ENCODE data around the gene PRKCA.

The PRKCA gene

GRCh38 chr17:66795486-66795885 lies 493.1 kb downstream of the PRKCA start:
- TF ChIP-seq FOXP2 (optimal IDR thresholded peaks at IDR 0.05; ENCODE audit: borderline replicate concordance, extremely low read depth, extremely low read length, insufficient read depth) = no peak
- TF ChIP-seq POLR2AphosphoS5 (IDR thresholded peaks at IDR 0.05; ENCODE audit: low read depth, low read length) = no peak
- no peak for TF ChIP-seq REST (IDR thresholded peaks at IDR 0.05; ENCODE audit: insufficient read depth in 1 of 2, low read depth in 2 of 2, low read length in 2 of 2)
- no peak for TF ChIP-seq SIN3A (IDR thresholded peaks at IDR 0.05; ENCODE audit: borderline replicate concordance, insufficient read depth, low read length)

- TF ChIP-seq SIN3A (IDR thresholded peaks at IDR 0.05; ENCODE audit: borderline replicate concordance, insufficient read depth, low read length) = no peak
- no peak for TF ChIP-seq POLR2AphosphoS5 (IDR thresholded peaks at IDR 0.05; ENCODE audit: low read depth, low read length)
- TF ChIP-seq TAF1 (IDR thresholded peaks at IDR 0.05; ENCODE audit: borderline replicate concordance, insufficient read depth, low read length) = no peak
- no peak for TF ChIP-seq FOXP2 (optimal IDR thresholded peaks at IDR 0.05; ENCODE audit: borderline replicate concordance, extremely low read depth, extremely low read length, insufficient read depth)
- TF ChIP-seq REST (IDR thresholded peaks at IDR 0.05; ENCODE audit: insufficient read depth in 1 of 2, low read depth in 2 of 2, low read length in 2 of 2) = no peak
Observed at GRCh38 chr17:66799849-66800537, 497.6 kb downstream of the PRKCA start.

GRCh38 chr17:66803474-66803951 lies 501.1 kb downstream of the PRKCA start:
- TF ChIP-seq FOXP2 (optimal IDR thresholded peaks at IDR 0.05; ENCODE audit: borderline replicate concordance, extremely low read depth, extremely low read length, insufficient read depth) (no peak), REST (IDR thresholded peaks at IDR 0.05; ENCODE audit: insufficient read depth in 1 of 2, low read depth in 2 of 2, low read length in 2 of 2) (no peak), POLR2AphosphoS5 (IDR thresholded peaks at IDR 0.05; ENCODE audit: low read depth, low read length) (no peak), SIN3A (IDR thresholded peaks at IDR 0.05; ENCODE audit: borderline replicate concordance, insufficient read depth, low read length) (no peak), TAF1 (IDR thresholded peaks at IDR 0.05; ENCODE audit: borderline replicate concordance, insufficient read depth, low read length) (no peak)

GRCh38 chr17:66805567-66805966 lies 503.2 kb downstream of the PRKCA start:
- TF ChIP-seq SIN3A (IDR thresholded peaks at IDR 0.05; ENCODE audit: borderline replicate concordance, insufficient read depth, low read length) (no peak), TAF1 (IDR thresholded peaks at IDR 0.05; ENCODE audit: borderline replicate concordance, insufficient read depth, low read length) (no peak), FOXP2 (optimal IDR thresholded peaks at IDR 0.05; ENCODE audit: borderline replicate concordance, extremely low read depth, extremely low read length, insufficient read depth) (no peak), REST (IDR thresholded peaks at IDR 0.05; ENCODE audit: insufficient read depth in 1 of 2, low read depth in 2 of 2, low read length in 2 of 2) (no peak), POLR2AphosphoS5 (IDR thresholded peaks at IDR 0.05; ENCODE audit: low read depth, low read length) (no peak)
